Heart right ventricle (tissue), 16 donors: ENCODE results near the gene PSENEN. TPM values are rescaled to one million over a fixed set of nuclear protein-coding genes. Genes with fewer than 3 reads are reported as not detected.

Experiments used
- ATAC-seq, 8 donors: fragments of 200-7000 bp; cut with Tn5 transposase; one replicate each; pipeline ENCODE4 v1.9.1; 2020; ENCODE audit warnings: mild to moderate bottlenecking in 8 of 8, moderate library complexity in 8 of 8, moderate number of reproducible peaks in 1 of 8
- DNase-seq, 2 donors: peaks; one replicate each; pipeline ENCODE4 v3.0.0-alpha.2; 2020
- H3K27ac ChIP-seq, 10 donors: fragments of 200-600 bp; sonication (generic) in 2 of 10; one replicate each; pipeline versions ENCODE4 v1.5.0 to v1.8.0; 2020 to 2022; ENCODE audit warnings: mild to moderate bottlenecking in 3 of 10
- H3K27me3 ChIP-seq, 7 donors: fragments of 200-600 bp; one replicate each; pipeline ENCODE4 v1.8.0; 2021 to 2022; ENCODE audit warnings: mild to moderate bottlenecking in 2 of 7
- H3K36me3 ChIP-seq, 9 donors: fragments of 200-600 bp; sonication (generic) in 1 of 9; one replicate each; pipeline versions ENCODE4 v1.5.0 to v1.8.0; 2020 to 2022; ENCODE audit warnings: mild to moderate bottlenecking in 2 of 9
- H3K4me1 ChIP-seq, 9 donors: fragments of 200-600 bp; sonication (generic) in 1 of 9; one replicate each; pipeline versions ENCODE4 v1.5.0 to v1.8.0; 2020 to 2022; ENCODE audit warnings: mild to moderate bottlenecking in 4 of 9
- H3K4me3 ChIP-seq, 10 donors: fragments of 200-600 bp; sonication (generic) in 2 of 10; one replicate each; pipeline versions ENCODE4 v1.5.0 to v1.8.0; 2020 to 2022; ENCODE audit warnings: mild to moderate bottlenecking in 7 of 10, moderate library complexity in 2 of 10
- H3K9me3 ChIP-seq, 11 donors: fragments of 200-600 bp in 10 of 11; sonication (generic) in 2 of 11; one replicate each; pipeline versions ENCODE4 v1.5.0 to v1.8.0; 2013 to 2022; ENCODE audit warnings: mild to moderate bottlenecking in 2 of 11, control low read depth in 1 of 11, moderate library complexity in 1 of 11
- WGBS, 2 donors: extraction: QIAGEN DNeasy Blood & Tissue Kit; methylation state at CpG; one replicate each; pipeline ENCODE4 v1.1.7; 2013; ENCODE audit warnings: inconsistent platforms in 1 of 2; 5-methylcytosine and 5-hydroxymethylcytosine counted together
- intact Hi-C, 10 donors: fragments of 100-400 bp; cut with DNase I; formaldehyde crosslinking; loops; one replicate each; pipeline versions ENCODE4 v1.11.1 to v1.14.2; 2022
- polyA plus RNA-seq, 2 donors: library from polyadenylated mRNA; stranded (reverse); fragments of 200-250 nt; gene quantifications; one replicate each; pipeline ENCODE4 v1.2.3, GENCODE V29; 2013
- total RNA-seq, 10 donors: library from RNA; stranded (reverse); fragmentation: NEBNext Ultra II Directional in 3 of 10; extraction: Animal tissue kit (Norgen Biotek cat#: 25700) in 3 of 10; gene quantifications; one replicate each; pipeline versions ENCODE4 v1.2.1 to v1.2.4, GENCODE V29; 2021 to 2023
- TF ChIP-seq, protein P1 (sequence below), 9 donors: fragments of 200-600 bp; sonication (generic) in 2 of 9; IDR thresholded peaks; one replicate each; pipeline versions ENCODE4 v1.5.0 to v1.8.0; 2021 to 2022; ENCODE audit warnings: antibody characterized with exemption in 9 of 9, mild to moderate bottlenecking in 5 of 9, moderate library complexity in 1 of 9
- donor health status: Arrhythmogenic right ventricular cardiomyopathy.
- donor health status: ischemic (EF 13 %, LVEDD 7.1; RV severe dilation, severe dysfunction).
- donor health status: healthy with polysubstance abuse.
- donor health status: DM: no; HTN: yes; CAD: no.
- donor health status: DM: no; HTN: no; CAD: no.
- donor health status: ischemic (EF 25% LVEDD 6.9; RV normal size, moderate dysfunction).
- donor health status: ischemic (EF 25% LVEDD 5.7; RV mildly dilated, moderate dysfunction).
- donor health status: healthy.
- donor health status: DM: yes; HTN: yes; CAD: no.
- donor health status: Ischemic cardiomyopathy.
- donor health status: ischemic (EF 35%, LVEDD 5.7; RV mildly dilated, moderate dysfunction).
- donor health status: nonischemic (EF 11% LVEDD 7.7; RV severe dilation, severe dysfunction).
- donor health status: DM: yes; HTN: yes; CAD: no.
- donor health status: PGD.
- donor health status: ischemic (EF 29% LVEDD 5.4; RV normal size, mild dysfunction).
- donor health status: nonischemic (EF 23%, LVEDD 6.1; RV moderate dilation, normal function).

PSENEN gene
- total and polyA plus RNA-seq, 12 donors = 34.8 to 149 (median 47.2) TPM

DNA sequence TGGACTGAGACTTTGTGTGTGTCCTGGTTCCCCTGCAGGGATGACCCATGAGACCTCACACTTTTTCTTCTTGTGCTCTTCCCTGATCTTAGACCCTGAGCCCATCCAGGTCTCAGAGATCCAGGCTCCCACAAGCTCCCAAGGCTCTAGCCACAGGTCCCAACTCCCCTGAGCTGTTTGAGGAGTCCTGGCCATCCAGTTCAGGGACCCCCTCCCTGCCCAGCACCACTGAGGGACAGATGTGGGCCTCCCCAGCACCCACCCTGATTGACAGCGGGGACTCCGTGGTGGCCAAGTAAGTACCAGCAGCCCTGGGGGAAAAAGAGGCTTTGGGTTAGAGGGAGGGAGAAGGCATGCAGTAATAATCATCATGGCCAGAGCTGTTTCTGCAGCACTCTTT is 14.2 kb downstream of the PSENEN start:
- Histone ChIP-seq H3K4me3 (no peak overlapping the region), H3K36me3 (peaks cover 0 to 48% (median 0%) of the 10 kb centered on the region in 9 donors), H3K27ac (peak overlapping the region in 1 of 10 donors; percentile 28), H3K27me3 (peaks cover 0 to 15% (median 0%) of the 10 kb centered on the region in 7 donors), H3K9me3 (peaks cover 0 to 3% (median 0%) of the 10 kb centered on the region in 11 donors), H3K4me1 (peaks cover 4 to 45% (median 37%) of the 10 kb centered on the region in 9 donors)
- WGBS, 2 donors = 90 to 94% methylated on average over 2 of the region's 2 CpGs
- DNase-seq (no peak), ATAC-seq (no peak)
- TF ChIP-seq, protein P1, sequence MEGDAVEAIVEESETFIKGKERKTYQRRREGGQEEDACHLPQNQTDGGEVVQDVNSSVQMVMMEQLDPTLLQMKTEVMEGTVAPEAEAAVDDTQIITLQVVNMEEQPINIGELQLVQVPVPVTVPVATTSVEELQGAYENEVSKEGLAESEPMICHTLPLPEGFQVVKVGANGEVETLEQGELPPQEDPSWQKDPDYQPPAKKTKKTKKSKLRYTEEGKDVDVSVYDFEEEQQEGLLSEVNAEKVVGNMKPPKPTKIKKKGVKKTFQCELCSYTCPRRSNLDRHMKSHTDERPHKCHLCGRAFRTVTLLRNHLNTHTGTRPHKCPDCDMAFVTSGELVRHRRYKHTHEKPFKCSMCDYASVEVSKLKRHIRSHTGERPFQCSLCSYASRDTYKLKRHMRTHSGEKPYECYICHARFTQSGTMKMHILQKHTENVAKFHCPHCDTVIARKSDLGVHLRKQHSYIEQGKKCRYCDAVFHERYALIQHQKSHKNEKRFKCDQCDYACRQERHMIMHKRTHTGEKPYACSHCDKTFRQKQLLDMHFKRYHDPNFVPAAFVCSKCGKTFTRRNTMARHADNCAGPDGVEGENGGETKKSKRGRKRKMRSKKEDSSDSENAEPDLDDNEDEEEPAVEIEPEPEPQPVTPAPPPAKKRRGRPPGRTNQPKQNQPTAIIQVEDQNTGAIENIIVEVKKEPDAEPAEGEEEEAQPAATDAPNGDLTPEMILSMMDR (IDR thresholded peaks at IDR 0.05) = no peak
- intact Hi-C loops = loop anchor here in 1 of 10 donors (5.0 kb wide), 1 partner anchor 173 kb away; no protein-coding TSS in a partner anchor

DNA sequence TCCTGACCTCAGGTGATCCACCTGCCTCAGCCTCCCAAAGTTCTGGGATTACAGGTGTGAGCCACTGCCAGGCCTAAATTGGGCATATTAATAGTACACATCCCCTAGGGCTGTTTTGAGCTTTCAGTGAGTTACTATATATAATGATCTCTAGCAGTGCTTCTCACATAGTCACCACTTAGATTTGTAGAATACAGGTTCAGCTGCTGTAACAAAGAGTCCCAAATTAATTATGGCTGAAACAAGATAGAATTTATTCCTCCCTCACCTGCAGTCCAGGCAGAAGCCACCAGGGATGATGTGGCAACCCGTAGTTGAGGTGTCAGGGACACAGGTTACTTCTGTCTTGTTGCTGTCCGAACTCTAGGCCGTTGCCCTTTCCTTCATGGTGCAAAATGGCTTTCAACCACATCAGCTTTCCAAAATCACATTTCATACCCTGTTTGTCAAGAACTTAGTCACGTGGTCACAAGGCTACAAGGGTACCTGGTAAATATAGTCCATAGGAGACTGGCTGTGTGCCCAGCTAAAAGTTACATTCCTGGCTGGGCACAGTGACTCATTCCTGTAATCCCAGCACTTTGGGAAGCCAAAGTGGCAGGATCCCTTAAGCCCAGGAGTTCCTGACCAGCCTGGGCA is 15.4 kb downstream of the PSENEN start:
- TF ChIP-seq, protein P1 (IDR thresholded peaks at IDR 0.05) = no peak
- Histone ChIP-seq H3K4me3 (no peak overlapping the region), H3K27ac (no peak overlapping the region), H3K4me1 (peaks cover 0 to 35% (median 27%) of the 10 kb centered on the region in 9 donors), H3K36me3 (peaks cover 0 to 60% (median 0%) of the 10 kb centered on the region in 9 donors), H3K27me3 (peaks cover 0 to 8% (median 0%) of the 10 kb centered on the region in 7 donors), H3K9me3 (peaks cover 0 to 3% (median 0%) of the 10 kb centered on the region in 11 donors)
- 88 to 91% methylated on average over 4 of the region's 4 CpGs for WGBS, 2 donors
- DNase-seq (no peak), ATAC-seq (no peak)
- intact Hi-C loops = no loop called here

DNA sequence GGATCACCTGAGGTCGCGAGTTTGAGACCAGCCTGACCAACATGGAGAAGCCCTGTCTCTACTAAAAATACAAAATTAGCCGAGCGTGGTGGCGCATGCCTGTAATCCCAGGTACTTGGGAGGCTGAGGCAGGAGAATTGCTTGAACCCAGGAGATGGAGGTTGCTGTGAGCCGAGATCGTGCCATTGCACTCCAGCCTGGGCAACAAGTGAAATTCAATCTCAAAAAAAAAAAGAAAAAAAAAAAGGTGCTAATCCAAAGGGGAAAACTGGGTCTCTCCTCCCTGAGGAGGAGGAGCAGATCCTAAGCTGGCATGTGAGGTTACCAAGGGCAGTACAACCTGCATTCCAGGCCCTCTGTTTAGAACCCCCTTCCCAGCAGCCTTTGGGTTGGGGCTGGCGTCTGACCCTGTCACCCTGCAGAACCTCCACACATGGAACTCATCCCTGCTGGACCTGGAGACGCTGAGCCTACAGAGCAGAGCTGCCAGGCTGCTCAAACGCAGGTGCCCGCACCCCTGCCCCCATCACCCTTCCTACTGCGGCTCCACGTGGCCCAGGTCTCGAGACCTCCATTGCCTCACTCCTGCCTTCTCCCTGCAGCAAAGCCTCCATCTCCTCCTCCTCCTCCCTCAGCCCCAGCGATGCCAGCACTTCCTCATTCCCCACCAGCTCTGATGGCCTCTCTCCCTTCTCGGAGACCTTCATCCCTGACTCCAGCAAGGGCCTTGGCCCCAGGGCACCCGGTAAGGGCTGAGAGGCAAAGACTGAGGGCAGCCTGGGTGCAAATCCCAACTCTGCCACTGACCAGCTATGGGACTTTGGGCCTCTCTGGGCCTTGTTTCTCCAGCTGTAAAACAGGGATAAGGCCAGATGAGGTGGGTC is 19.2 kb downstream of the PSENEN start:
- intact Hi-C loops = no loop called here
- DNase-seq = no peak
- H3K36me3 ChIP-seq = peaks cover 0 to 65% (median 0%) of the 10 kb centered on the region in 9 donors
- ATAC-seq = no peak
- H3K27me3 ChIP-seq = no peaks in the 10 kb centered on the region
- no peak overlapping the region for H3K27ac ChIP-seq
- 92 to 97% methylated on average over 17 of the region's 17 CpGs for WGBS, 2 donors
- TF ChIP-seq, protein P1 (IDR thresholded peaks at IDR 0.05) = no peak
- no peak overlapping the region for H3K4me3 ChIP-seq
- peaks cover 0 to 8% (median 0%) of the 10 kb centered on the region in 9 donors for H3K4me1 ChIP-seq
- H3K9me3 ChIP-seq = peaks cover 0 to 3% (median 0%) of the 10 kb centered on the region in 11 donors

DNA sequence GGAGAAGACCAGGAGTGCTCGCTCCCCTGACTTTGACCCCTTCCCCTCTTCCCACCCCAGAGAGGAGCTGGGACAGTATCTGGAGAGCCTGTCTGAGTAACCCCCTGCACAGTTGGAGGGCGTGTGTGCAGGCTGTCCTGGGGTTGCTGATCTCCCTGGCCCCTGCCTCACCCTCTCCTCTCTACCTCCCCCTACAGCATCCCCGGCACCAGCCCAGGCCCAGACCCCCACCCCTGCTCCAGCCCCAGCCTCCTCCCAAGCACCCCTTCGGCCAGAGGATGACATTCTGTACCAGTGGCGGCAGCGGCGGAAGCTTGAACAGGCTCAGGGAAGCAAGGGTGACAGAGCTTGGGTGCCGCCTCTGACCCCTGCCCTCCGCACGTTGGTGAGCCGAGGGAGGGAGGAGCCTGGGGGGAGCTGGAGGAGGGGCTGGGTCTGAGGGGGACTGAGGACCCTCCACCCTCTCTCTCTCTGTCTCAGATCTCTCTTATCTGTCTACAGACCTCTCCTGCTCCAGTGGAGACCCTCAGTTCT is 21.2 kb downstream of the PSENEN start:
- H3K4me1 ChIP-seq = no peaks in the 10 kb centered on the region
- ATAC-seq = peak in 2 of 8 donors; percentile 4 to 33
- peaks cover 0 to 50% (median 0%) of the 10 kb centered on the region in 9 donors for H3K36me3 ChIP-seq
- H3K9me3 ChIP-seq = no peaks in the 10 kb centered on the region
- H3K27ac ChIP-seq = no peak overlapping the region
- no peak for DNase-seq
- TF ChIP-seq, protein P1 (IDR thresholded peaks at IDR 0.05) = no peak
- H3K4me3 ChIP-seq = no peak overlapping the region
- intact Hi-C loops = no loop called here
- 85 to 89% methylated on average over 11 of the region's 11 CpGs for WGBS, 2 donors
- no peaks in the 10 kb centered on the region for H3K27me3 ChIP-seq
